Psoas muscle (tissue), 8 donors: Measurements from ENCODE around the gene GALNTL6. TPM values are rescaled to one million over a fixed set of nuclear protein-coding genes. Genes with fewer than 3 reads are reported as not detected.

Experiments
- ATAC-seq, 4 donors: fragments of 200-7000 bp; cut with Tn5 transposase; one replicate each; pipeline ENCODE4 v1.9.1; 2020; ENCODE audit warnings: moderate library complexity in 3 of 4, mild to moderate bottlenecking in 2 of 4
- DNase-seq, 2 donors: peaks; one replicate each; pipeline ENCODE4 v3.0.0-alpha.2; 2020
- H3K27ac ChIP-seq: fragments of 200-600 bp; one replicate; pipeline ENCODE4 v1.8.0; 2022
- H3K27me3 ChIP-seq, 3 donors: fragments of 200-600 bp in 1 of 3; one replicate each; pipeline versions ENCODE4 v1.6.1 to v1.8.0; 2013 to 2022; ENCODE audit warnings: low read length in 2 of 3, mild to moderate bottlenecking in 2 of 3, moderate library complexity in 1 of 3; ENCODE audit not compliant: insufficient read depth in 3 of 3
- H3K36me3 ChIP-seq, 2 donors: fragments of 200-600 bp in 1 of 2; one replicate each; pipeline versions ENCODE4 v1.6.1 to v1.8.0; 2013 to 2022; ENCODE audit warnings: low read depth in 1 of 2, mild to moderate bottlenecking in 1 of 2, moderate library complexity in 1 of 2; ENCODE audit not compliant: insufficient read depth in 1 of 2
- H3K4me1 ChIP-seq: fragments of 200-600 bp; one replicate; pipeline ENCODE4 v1.8.0; 2022
- H3K4me3 ChIP-seq: fragments of 200-600 bp; one replicate; pipeline ENCODE4 v1.8.0; 2022; ENCODE audit warnings: mild to moderate bottlenecking
- H3K9me3 ChIP-seq: fragments of 200-600 bp; one replicate; pipeline ENCODE4 v1.8.0; 2022
- WGBS, 3 donors: extraction: QIAGEN DNeasy Blood & Tissue Kit; methylation state at CpG; one replicate each; pipeline versions ENCODE4 v1.1.6 to v1.1.7; 2013; 5-methylcytosine and 5-hydroxymethylcytosine counted together
- intact Hi-C, 2 donors: fragments of 100-400 bp; cut with DNase I; formaldehyde crosslinking; loops; one replicate each; pipeline versions ENCODE4 v1.11.0 to v1.14.2; 2022
- polyA plus RNA-seq, 3 donors: library from polyadenylated mRNA; stranded (reverse); fragments of 200-250 nt; gene quantifications; one replicate each; pipeline ENCODE4 v1.2.3, GENCODE V29; 2013
- total RNA-seq, 4 donors: library from RNA; stranded (reverse); fragmentation: NEBNext Ultra II Directional in 2 of 4; extraction: Animal tissue kit (Norgen Biotek cat#: 25700) in 2 of 4; gene quantifications; one replicate each; pipeline versions ENCODE4 v1.2.1 to v1.2.4, GENCODE V29; 2021 to 2023
- TF ChIP-seq, protein P1 (sequence below): fragments of 200-600 bp; IDR thresholded peaks from one replicate; pipeline ENCODE4 v1.8.0; 2022; ENCODE audit warnings: antibody characterized with exemption
- donor health status: healthy with polysubstance abuse.
- donor health status: DM: no; HTN: no; CAD: no; lungs with moderate emphysema.
- donor health status: Bipolar disorder and iron deficiency.
- donor health status: healthy.
- donor health status: DM: yes; HTN: yes; CAD: no.
- donor health status: DM: no; HTN: no; CAD: no.
- donor health status: DM: no; HTN: no; CAD: no.
- donor health status: DM: yes; HTN: yes; CAD: no.

Gene GALNTL6
- total and polyA plus RNA-seq, 7 donors = 0.01 to 0.91 (median 0.21) TPM; not detected in 3

- Histone ChIP-seq H3K36me3 (no peaks in the 10 kb centered on the region), H3K27me3 (no peaks in the 10 kb centered on the region), H3K9me3 (peaks cover 7% of the 10 kb centered on the region), H3K4me1 (no peaks in the 10 kb centered on the region), H3K4me3 (no peak overlapping the region), H3K27ac (no peak overlapping the region)
- 71 to 81% (median 78%) methylated on average over 4 of the region's 4 CpGs for WGBS, 3 donors
- intact Hi-C loops = no loop called here
- DNase-seq (no peak), ATAC-seq (no peak)
- TF ChIP-seq, protein P1, sequence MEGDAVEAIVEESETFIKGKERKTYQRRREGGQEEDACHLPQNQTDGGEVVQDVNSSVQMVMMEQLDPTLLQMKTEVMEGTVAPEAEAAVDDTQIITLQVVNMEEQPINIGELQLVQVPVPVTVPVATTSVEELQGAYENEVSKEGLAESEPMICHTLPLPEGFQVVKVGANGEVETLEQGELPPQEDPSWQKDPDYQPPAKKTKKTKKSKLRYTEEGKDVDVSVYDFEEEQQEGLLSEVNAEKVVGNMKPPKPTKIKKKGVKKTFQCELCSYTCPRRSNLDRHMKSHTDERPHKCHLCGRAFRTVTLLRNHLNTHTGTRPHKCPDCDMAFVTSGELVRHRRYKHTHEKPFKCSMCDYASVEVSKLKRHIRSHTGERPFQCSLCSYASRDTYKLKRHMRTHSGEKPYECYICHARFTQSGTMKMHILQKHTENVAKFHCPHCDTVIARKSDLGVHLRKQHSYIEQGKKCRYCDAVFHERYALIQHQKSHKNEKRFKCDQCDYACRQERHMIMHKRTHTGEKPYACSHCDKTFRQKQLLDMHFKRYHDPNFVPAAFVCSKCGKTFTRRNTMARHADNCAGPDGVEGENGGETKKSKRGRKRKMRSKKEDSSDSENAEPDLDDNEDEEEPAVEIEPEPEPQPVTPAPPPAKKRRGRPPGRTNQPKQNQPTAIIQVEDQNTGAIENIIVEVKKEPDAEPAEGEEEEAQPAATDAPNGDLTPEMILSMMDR = no peak
Observed at GRCh38 chr4:172734555-172734954, 921.4 kb downstream of the GALNTL6 start.

- Histone ChIP-seq H3K27me3 (no peaks in the 10 kb centered on the region), H3K27ac (no peak overlapping the region), H3K4me1 (no peaks in the 10 kb centered on the region), H3K9me3 (peaks cover 7% of the 10 kb centered on the region), H3K4me3 (no peak overlapping the region), H3K36me3 (no peaks in the 10 kb centered on the region)
- 77 to 85% (median 83%) methylated on average over 5 of the region's 5 CpGs for WGBS, 3 donors
- ATAC-seq (no peak), DNase-seq (no peak)
- TF ChIP-seq, protein P1 = no peak
- intact Hi-C loops = no loop called here
Observed at GRCh38 chr4:172736046-172736445, 922.8 kb downstream of the GALNTL6 start.

DNA sequence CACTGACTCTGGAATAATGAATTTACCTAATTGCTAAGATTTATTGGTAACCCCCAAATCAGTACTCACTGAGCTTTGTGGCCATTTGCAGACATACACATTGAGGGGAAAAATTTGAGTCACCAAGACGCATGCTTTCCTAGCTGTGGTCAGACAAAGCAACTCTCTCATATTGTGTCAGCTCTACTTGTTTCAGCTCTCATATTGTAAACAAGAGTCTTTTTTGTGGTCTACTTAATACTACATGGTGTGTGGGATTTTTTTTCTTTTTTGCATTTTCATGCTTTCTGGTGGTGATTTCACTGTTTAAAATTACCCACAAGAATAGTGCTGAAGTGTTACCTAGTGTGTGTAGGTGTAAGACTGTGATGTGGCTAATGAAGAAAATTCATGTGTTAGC, 927.2 kb downstream of the GALNTL6 start:
- 86 to 88% (median 86%) methylated on average over 1 of the region's 1 CpG for WGBS, 3 donors
- ATAC-seq (no peak), DNase-seq (no peak)
- H3K27ac ChIP-seq = no peak overlapping the region
- H3K4me3 ChIP-seq = no peak overlapping the region
- H3K4me1 ChIP-seq = no peaks in the 10 kb centered on the region
- H3K36me3 ChIP-seq = no peaks in the 10 kb centered on the region
- intact Hi-C loops = no loop called here
- H3K27me3 ChIP-seq = no peaks in the 10 kb centered on the region
- H3K9me3 ChIP-seq = peaks cover 7% of the 10 kb centered on the region
- TF ChIP-seq, protein P1 = no peak

DNA sequence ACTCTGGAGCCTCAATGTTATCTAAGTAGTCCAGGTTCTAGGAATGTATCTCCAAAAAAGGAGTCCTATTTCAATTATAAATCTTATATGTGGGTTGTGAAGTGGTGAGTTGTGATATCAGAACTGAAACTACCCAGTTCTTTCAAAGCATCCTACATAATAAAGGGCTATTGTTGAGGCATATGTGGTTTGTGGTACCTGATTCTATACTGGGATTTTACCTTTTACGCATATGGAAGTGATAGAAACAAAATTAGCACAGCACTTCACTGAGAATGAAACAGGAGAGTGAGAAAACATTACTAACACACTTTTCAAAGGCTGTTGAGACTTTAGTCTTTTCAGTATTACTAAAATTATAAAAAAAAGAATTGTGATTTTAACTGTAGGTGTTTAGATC, 937.7 kb downstream of the GALNTL6 start:
- TF ChIP-seq, protein P1 = no peak
- DNase-seq (no peak), ATAC-seq (no peak)
- H3K4me3 ChIP-seq = no peak overlapping the region
- no peaks in the 10 kb centered on the region for H3K27me3 ChIP-seq
- no peaks in the 10 kb centered on the region for H3K9me3 ChIP-seq
- intact Hi-C loops = no loop called here
- no peaks in the 10 kb centered on the region for H3K36me3 ChIP-seq
- no peak overlapping the region for H3K27ac ChIP-seq
- 85 to 88% (median 87%) methylated on average over 1 of the region's 1 CpG for WGBS, 3 donors
- H3K4me1 ChIP-seq = no peaks in the 10 kb centered on the region

GRCh38 chr4:172751550-172751949, 938.3 kb downstream of the GALNTL6 start:
- intact Hi-C loops = no loop called here
- DNase-seq = no peak
- no peak overlapping the region for H3K4me3 ChIP-seq
- no peak for ATAC-seq
- no peak overlapping the region for H3K27ac ChIP-seq
- no peaks in the 10 kb centered on the region for H3K27me3 ChIP-seq
- H3K36me3 ChIP-seq = no peaks in the 10 kb centered on the region
- H3K4me1 ChIP-seq = no peaks in the 10 kb centered on the region
- no peaks in the 10 kb centered on the region for H3K9me3 ChIP-seq
- TF ChIP-seq, protein P1 = no peak
- WGBS, 3 donors = 61 to 74% (median 68%) methylated on average over 2 of the region's 2 CpGs
